HG03520 (cell line): ENCODE data around the gene RC3H1.
"Not testable (repeated sequence)": the region's sequence is repeated elsewhere in the genome, so short reads cannot be mapped to it uniquely, and the experiment has no call there.

Experiments
- ATAC-seq: cut with Tn5 transposase; IDR thresholded peaks from one replicate; pipeline ENCODE4 v1.9.1; 2021; ENCODE audit warnings: mild to moderate bottlenecking, moderate library complexity; ENCODE audit not compliant: unreplicated experiment

The RC3H1 gene

GRCh38 chr1:173963477-173963876 lies 58.7 kb downstream of the RC3H1 start:
- no peak for ATAC-seq

GRCh38 chr1:173960625-173961024 lies 61.5 kb downstream of the RC3H1 start:
- no peak for ATAC-seq

- no peak for ATAC-seq
These were observed 68.0 kb downstream of the RC3H1 start for GRCh38 chr1:173954179-173954578.

- ATAC-seq: no peak
These were observed 73.6 kb downstream of the RC3H1 start for GRCh38 chr1:173948594-173948993.

GRCh38 chr1:173946380-173946921 lies 75.7 kb downstream of the RC3H1 start:
- no peak for ATAC-seq

GRCh38 chr1:173937062-173937461 lies 85.1 kb downstream of the RC3H1 start:
- ATAC-seq: no peak

GRCh38 chr1:173934440-173934839 lies 87.7 kb downstream of the RC3H1 start:
- no peak for ATAC-seq

GRCh38 chr1:173930541-173930940 lies 91.6 kb downstream of the RC3H1 start:
- not testable (repeated sequence) for ATAC-seq

GRCh38 chr1:173925306-173926242 lies 96.6 kb downstream of the RC3H1 start:
- no peak for ATAC-seq

GRCh38 chr1:173920861-173921260 lies 101.3 kb downstream of the RC3H1 start:
- no peak for ATAC-seq

GRCh38 chr1:173917635-173918493 lies 104.3 kb downstream of the RC3H1 start:
- ATAC-seq: no peak

GRCh38 chr1:173917149-173917548 lies 105.0 kb downstream of the RC3H1 start, which contains the start of gene SERPINC1:
Gene SERPINC1, minus strand, starts transcription at chr1:173917327. Its CDS starts 68 bp downstream, at chr1:173917259.
- ATAC-seq: no peak

GRCh38 chr1:173916667-173917066 lies 105.5 kb downstream of the RC3H1 start:
- ATAC-seq: no peak

- no peak for ATAC-seq
These were observed 106.6 kb downstream of the RC3H1 start for GRCh38 chr1:173915596-173915995.

GRCh38 chr1:173914366-173914871 lies 107.7 kb downstream of the RC3H1 start:
- no peak for ATAC-seq

GRCh38 chr1:173913111-173913510 lies 109.0 kb downstream of the RC3H1 start:
- no peak for ATAC-seq

GRCh38 chr1:173903827-173904531 lies 118.2 kb downstream of the RC3H1 start:
- no peak for ATAC-seq

GRCh38 chr1:173900992-173901391 lies 121.2 kb downstream of the RC3H1 start:
- ATAC-seq: no peak

GRCh38 chr1:173900427-173900826 lies 121.7 kb downstream of the RC3H1 start:
- no peak for ATAC-seq

- ATAC-seq: no peak
These were observed 128.0 kb downstream of the RC3H1 start for GRCh38 chr1:173894189-173894588.
